PC-9 (cell line): Measurements from ENCODE around the gene S100A4. TPM values are rescaled to one million over a fixed set of nuclear protein-coding genes. Genes with fewer than 3 reads are reported as not detected.
A peak's percentile ranks its signal among the peaks of the same experiment; 100 is the strongest.

ENCODE experiments used
- BruUV-seq: library from RNA; stranded (reverse); fragments of 400-500 nt; replicated peaks from 2 replicates; lab custom pipeline; 2021; lab: Mats Ljungman, UMichigan
- CTCF ChIA-PET: fragments of 300-600 bp; sonication (Branson Sonifier 250); formaldehyde crosslinking; loops from one replicate; lab custom pipeline; 2022; ENCODE audit warnings: antibody characterized with exemption; lab: Charles Lee
- POLR2A ChIA-PET: fragments of 300-600 bp; sonication (Branson Sonifier 250); formaldehyde crosslinking; loops from one replicate; lab custom pipeline; 2022; ENCODE audit warnings: antibody characterized with exemption; ENCODE audit not compliant: unreplicated experiment; lab: Charles Lee
- DNase-seq, 2 experiments: peaks; one replicate each; pipeline versions ENCODE4 v3.0.0 to v3.0.0-alpha.2; 2015 to 2022; ENCODE audit warnings: mixed read lengths in 1 of 2
- H2AFZ ChIP-seq: fragments of 200-600 bp; sonication (generic); 2 replicates; pipeline ENCODE4 v1.8.1; 2017; ENCODE audit warnings: antibody characterized with exemption
- H3F3A ChIP-seq: fragments of 200-600 bp; sonication (generic); 2 replicates; pipeline ENCODE4 v1.8.1; 2017; ENCODE audit warnings: antibody characterized with exemption, mild to moderate bottlenecking, low read depth; ENCODE audit not compliant: insufficient read depth
- H3K27ac ChIP-seq: fragments of 200-600 bp; sonication (generic); 2 replicates; pipeline ENCODE4 v1.6.1; 2016; ENCODE audit warnings: mixed run types
- H3K27me3 ChIP-seq: fragments of 200-600 bp; sonication (generic); 2 replicates; pipeline ENCODE4 v1.6.1; 2016; ENCODE audit warnings: low read depth, mixed run types; ENCODE audit not compliant: insufficient read depth
- H3K36me3 ChIP-seq: fragments of 200-600 bp; sonication (generic); 2 replicates; pipeline ENCODE4 v1.6.1; 2016; ENCODE audit warnings: low read depth, mixed run types
- H3K4me1 ChIP-seq: fragments of 200-600 bp; sonication (generic); replicated peaks from 2 replicates; pipeline ENCODE4 v1.6.1; 2016; ENCODE audit warnings: mixed run types; ENCODE audit not compliant: insufficient read depth
- H3K4me2 ChIP-seq: fragments of 200-600 bp; sonication (generic); 2 replicates; pipeline ENCODE4 v1.6.1; 2017; ENCODE audit warnings: mixed run types
- H3K4me3 ChIP-seq: fragments of 200-600 bp; sonication (generic); 2 replicates; pipeline ENCODE4 v1.6.1; 2016; ENCODE audit warnings: mixed run types
- H3K79me2 ChIP-seq: fragments of 200-600 bp; sonication (generic); 2 replicates; pipeline ENCODE4 v1.6.1; 2017; ENCODE audit warnings: low read depth, mixed run types
- H3K9me2 ChIP-seq: fragments of 200-600 bp; sonication (generic); 2 replicates; pipeline ENCODE4 v1.8.1; 2017; ENCODE audit warnings: mild to moderate bottlenecking; ENCODE audit not compliant: insufficient read depth
- H3K9me3 ChIP-seq: fragments of 200-600 bp; sonication (generic); 2 replicates; pipeline ENCODE4 v1.8.1; 2016; ENCODE audit warnings: low read depth; ENCODE audit not compliant: insufficient read depth
- H4K20me1 ChIP-seq: fragments of 200-600 bp; sonication (generic); 2 replicates; pipeline ENCODE4 v1.8.1; 2017; ENCODE audit not compliant: insufficient read depth
- EZH2 ChIP-seq: fragments of 200-600 bp; sonication (generic); IDR thresholded peaks from 2 replicates; pipeline ENCODE4 v1.8.0; 2017; ENCODE audit warnings: antibody characterized with exemption, low read depth
- intact Hi-C: fragments of 100-400 bp; cut with micrococcal nuclease; formaldehyde crosslinking; loops from one replicate; pipeline ENCODE4 v1.10.0; 2022; ENCODE audit not compliant: unreplicated experiment
- total RNA-seq: library from RNA; stranded (reverse); gene quantifications from 2 replicates; pipeline ENCODE4 v1.2.3, GENCODE V29; 2021
- TF ChIP-seq, protein P1 (sequence below): fragments of 200-600 bp; sonication (generic); conservative IDR thresholded peaks from 2 replicates; pipeline ENCODE4 v1.6.1; 2017; ENCODE audit warnings: mixed run types, antibody characterized with exemption, mild to moderate bottlenecking, moderate library complexity

Gene S100A4
- total RNA-seq, 1 experiment from 2014 or later: 303 TPM

DNA sequence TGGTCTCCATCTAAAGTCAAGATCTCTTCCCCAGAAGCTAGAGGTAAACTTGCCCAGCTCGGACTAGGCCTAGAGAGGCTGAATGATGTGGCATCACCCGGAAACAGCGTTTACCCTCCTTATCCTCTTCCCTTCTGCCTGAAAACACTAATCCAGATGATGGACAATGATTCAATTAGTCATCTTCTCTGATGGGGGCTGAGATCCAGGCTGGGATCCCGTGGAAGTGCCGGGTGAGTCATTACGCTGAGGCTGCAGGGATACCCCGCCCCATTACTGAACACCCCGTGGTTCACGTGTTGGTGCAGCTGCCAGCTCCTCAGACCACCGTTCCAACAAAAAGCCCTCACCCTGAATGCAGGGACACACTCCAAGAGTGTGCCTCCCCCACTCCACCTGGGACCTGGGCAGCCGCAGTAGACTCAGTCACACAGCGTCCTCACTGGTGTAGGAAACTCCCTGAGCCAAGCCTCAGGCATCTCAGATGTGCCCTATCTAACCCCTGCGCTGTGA, 11.9 kb downstream of the S100A4 start:
- intact Hi-C loops: loop anchor here (1.0 to 10.0 kb wide), 5 partner anchors 17 to 431 kb away; partner anchors contain the start of genes CREB3L4, S100A13 and SLC39A1
- no TSS peak for BruUV-seq
- DNase-seq: peak; percentile 73 to 88
- Histone ChIP-seq H3K79me2 (peaks cover 21% of the 10 kb centered on the region), H2AFZ (no peak overlapping the region), H3K27me3 (no peaks in the 10 kb centered on the region), H3K27ac (peak overlapping the region; percentile 81), H3K4me3 (peak overlapping the region; percentile 85), H4K20me1 (peaks cover 10% of the 10 kb centered on the region), H3F3A (peaks cover 69% of the 10 kb centered on the region), H3K36me3 (peaks cover 11% of the 10 kb centered on the region), H3K9me3 (no peaks in the 10 kb centered on the region), H3K4me1 (peaks cover 52% of the 10 kb centered on the region), H3K4me2 (peak overlapping the region; percentile 97), H3K9me2 (no peaks in the 10 kb centered on the region)
- TF ChIP-seq, protein P1, sequence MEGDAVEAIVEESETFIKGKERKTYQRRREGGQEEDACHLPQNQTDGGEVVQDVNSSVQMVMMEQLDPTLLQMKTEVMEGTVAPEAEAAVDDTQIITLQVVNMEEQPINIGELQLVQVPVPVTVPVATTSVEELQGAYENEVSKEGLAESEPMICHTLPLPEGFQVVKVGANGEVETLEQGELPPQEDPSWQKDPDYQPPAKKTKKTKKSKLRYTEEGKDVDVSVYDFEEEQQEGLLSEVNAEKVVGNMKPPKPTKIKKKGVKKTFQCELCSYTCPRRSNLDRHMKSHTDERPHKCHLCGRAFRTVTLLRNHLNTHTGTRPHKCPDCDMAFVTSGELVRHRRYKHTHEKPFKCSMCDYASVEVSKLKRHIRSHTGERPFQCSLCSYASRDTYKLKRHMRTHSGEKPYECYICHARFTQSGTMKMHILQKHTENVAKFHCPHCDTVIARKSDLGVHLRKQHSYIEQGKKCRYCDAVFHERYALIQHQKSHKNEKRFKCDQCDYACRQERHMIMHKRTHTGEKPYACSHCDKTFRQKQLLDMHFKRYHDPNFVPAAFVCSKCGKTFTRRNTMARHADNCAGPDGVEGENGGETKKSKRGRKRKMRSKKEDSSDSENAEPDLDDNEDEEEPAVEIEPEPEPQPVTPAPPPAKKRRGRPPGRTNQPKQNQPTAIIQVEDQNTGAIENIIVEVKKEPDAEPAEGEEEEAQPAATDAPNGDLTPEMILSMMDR: no peak
- no peak for TF ChIP-seq EZH2
- ChIA-PET CTCF (interaction anchor here (0.5 to 2.5 kb wide), 6 partner anchors 12 to 81 kb away, joined by 3 to 20 read pairs (median 6); no protein-coding TSS in a partner anchor), POLR2A (interaction anchor here (0.6 to 2.5 kb wide), 3 partner anchors 33 to 100 kb away, joined by 4 to 15 read pairs (median 7); partner anchors contain the start of gene CHTOP)

DNA sequence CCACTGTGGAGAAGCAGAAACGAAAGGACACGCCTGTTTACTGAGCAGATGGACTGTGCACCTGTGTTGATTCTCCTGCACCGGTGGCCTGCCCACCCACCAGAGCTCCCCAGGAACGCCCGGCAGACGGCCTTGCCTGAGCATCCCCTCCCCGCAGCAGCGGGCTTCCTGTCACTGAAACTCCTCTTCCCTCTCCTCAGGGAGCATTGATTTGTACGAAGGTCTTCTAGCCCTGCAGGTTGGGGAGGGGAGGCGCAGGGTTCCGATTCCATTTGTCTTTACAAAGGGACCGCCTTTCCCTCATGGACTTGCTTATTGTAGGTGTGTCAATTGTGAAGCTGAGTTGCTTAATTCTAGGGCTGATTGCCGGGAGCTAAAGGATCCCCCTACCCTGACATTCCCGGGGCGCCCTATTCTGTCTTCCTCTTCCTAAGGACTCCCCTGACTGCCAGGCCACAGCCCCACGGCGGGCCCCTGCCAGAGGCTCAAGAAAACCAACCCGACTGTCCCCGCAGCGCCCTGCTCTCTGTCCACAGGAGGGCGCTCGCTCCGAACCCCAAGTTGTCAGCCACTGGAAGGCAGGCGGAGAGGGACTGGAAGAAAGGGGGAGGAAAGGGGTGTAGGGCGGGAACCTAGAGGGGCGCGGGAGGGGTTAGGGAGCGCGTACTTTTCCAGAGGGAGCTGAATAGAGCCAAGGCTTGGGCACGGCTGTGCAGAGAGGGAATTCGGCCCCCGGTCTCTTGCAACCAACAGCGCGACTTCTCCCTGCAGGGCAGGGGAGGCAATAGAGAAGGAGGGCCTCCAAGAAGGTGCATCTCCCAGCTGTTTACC, 12.6 kb downstream of the S100A4 start:
- peaks cover 44% of the 10 kb centered on the region for H3K4me1 ChIP-seq
- H3K9me3 ChIP-seq: no peaks in the 10 kb centered on the region
- H3F3A ChIP-seq: peaks cover 62% of the 10 kb centered on the region
- ChIA-PET CTCF (interaction anchor here (0.5 to 2.5 kb wide), 7 partner anchors 11 to 1717 kb away, joined by 3 to 20 read pairs (median 4); no protein-coding TSS in a partner anchor), POLR2A (interaction anchor here (0.6 to 2.5 kb wide), 5 partner anchors 17 to 101 kb away, joined by 4 to 18 read pairs (median 7); partner anchors contain the start of gene CHTOP)
- H3K27me3 ChIP-seq: no peaks in the 10 kb centered on the region
- TF ChIP-seq, protein P1: peak; percentile 90
- no peak for TF ChIP-seq EZH2
- H3K27ac ChIP-seq: peak overlapping the region; percentile 81
- H3K4me2 ChIP-seq: peak overlapping the region; percentile 97
- H3K79me2 ChIP-seq: peaks cover 21% of the 10 kb centered on the region
- no peak overlapping the region for H2AFZ ChIP-seq
- peak; percentile 53 to 85 for DNase-seq
- intact Hi-C loops: loop anchor here (1.0 to 10.0 kb wide), 5 partner anchors 17 to 432 kb away; partner anchors contain the start of genes CREB3L4, S100A13 and SLC39A1
- H3K4me3 ChIP-seq: peak overlapping the region; percentile 85; the same call in 1 of the 2 replicates
- H4K20me1 ChIP-seq: peaks cover 10% of the 10 kb centered on the region
- BruUV-seq: no TSS peak
- H3K9me2 ChIP-seq: no peaks in the 10 kb centered on the region
- peaks cover 11% of the 10 kb centered on the region for H3K36me3 ChIP-seq

- TF ChIP-seq EZH2: no peak
- TF ChIP-seq, protein P1: no peak
- BruUV-seq: no TSS peak
- Histone ChIP-seq H3F3A (peaks cover 57% of the 10 kb centered on the region), H3K9me2 (no peaks in the 10 kb centered on the region), H3K36me3 (peaks cover 11% of the 10 kb centered on the region), H3K9me3 (no peaks in the 10 kb centered on the region), H4K20me1 (peaks cover 10% of the 10 kb centered on the region), H2AFZ (no peak overlapping the region), H3K79me2 (peaks cover 21% of the 10 kb centered on the region), H3K4me2 (peak overlapping the region; percentile 97; the same call in 1 of the 2 replicates), H3K4me1 (peaks cover 40% of the 10 kb centered on the region), H3K27me3 (no peaks in the 10 kb centered on the region), H3K4me3 (no peak overlapping the region), H3K27ac (no peak overlapping the region)
- intact Hi-C loops: loop anchor here (2.0 to 10.0 kb wide), 2 partner anchors 95 to 433 kb away; partner anchors contain the start of genes CREB3L4, S100A13 and SLC39A1
- ChIA-PET POLR2A (interaction anchor here (0.5 to 2.5 kb wide), 7 partner anchors 11 to 587 kb away, joined by 3 to 18 read pairs (median 5); no protein-coding TSS in a partner anchor), CTCF (interaction anchor here (0.7 to 2.5 kb wide), 3 partner anchors 17 to 36 kb away, joined by 6 to 20 read pairs (median 13); no protein-coding TSS in a partner anchor)
- DNase-seq: no peak
These were observed 13.4 kb downstream of the S100A4 start for GRCh38 chr1:153532181-153532580.
